H9 (cell line): ENCODE data around the gene CLPX. TPM values are rescaled to one million over a fixed set of nuclear protein-coding genes. Genes with fewer than 3 reads are reported as not detected.
A peak's percentile ranks its signal among the peaks of the same experiment; 100 is the strongest.

Experiments
- DNase-seq: peaks from one replicate; pipeline ENCODE4 v3.0.0-alpha.2; 2017
- H2AFZ ChIP-seq: one replicate; pipeline ENCODE4 v1.6.1; 2013; ENCODE audit warnings: mild to moderate bottlenecking, low read length, control low read depth, moderate library complexity
- H2AK5ac ChIP-seq: 2 replicates; pipeline ENCODE4 v1.6.1; 2013; ENCODE audit warnings: low read length, control low read depth, mixed read lengths; ENCODE audit not compliant: insufficient read length
- H2BK120ac ChIP-seq: one replicate; pipeline ENCODE4 v1.6.1; 2013; ENCODE audit warnings: low read depth, mild to moderate bottlenecking, low read length, control low read depth, inconsistent platforms; ENCODE audit not compliant: poor library complexity, severe bottlenecking
- H2BK12ac ChIP-seq: 2 replicates; pipeline ENCODE4 v1.6.1; 2013; ENCODE audit warnings: low read length, control low read depth, mixed read lengths, low read depth; ENCODE audit not compliant: insufficient read length
- H2BK15ac ChIP-seq: 2 replicates; pipeline ENCODE4 v1.6.1; 2013; ENCODE audit warnings: low read depth, low read length, control low read depth
- H2BK20ac ChIP-seq: one replicate; pipeline ENCODE4 v1.6.1; 2013; ENCODE audit warnings: low read depth, mild to moderate bottlenecking, low read length, control low read depth, inconsistent platforms; ENCODE audit not compliant: poor library complexity, severe bottlenecking
- H2BK5ac ChIP-seq: 2 replicates; pipeline ENCODE4 v1.6.1; 2013; ENCODE audit warnings: low read length, control low read depth, mixed read lengths; ENCODE audit not compliant: insufficient read length
- H3K14ac ChIP-seq: 2 replicates; pipeline ENCODE4 v1.6.1; 2013; ENCODE audit warnings: low read length, control low read depth; ENCODE audit not compliant: insufficient read depth
- H3K18ac ChIP-seq: 2 replicates; pipeline ENCODE4 v1.6.1; 2013; ENCODE audit warnings: low read depth, mild to moderate bottlenecking, mixed read lengths, low read length, control low read depth; ENCODE audit not compliant: insufficient read length
- H3K23ac ChIP-seq: 2 replicates; pipeline ENCODE4 v1.6.1; 2013; ENCODE audit warnings: low read length, control low read depth, mixed read lengths, low read depth; ENCODE audit not compliant: insufficient read length
- H3K23me2 ChIP-seq: 2 replicates; pipeline ENCODE4 v1.6.1; 2013; ENCODE audit warnings: low read depth, mild to moderate bottlenecking, mixed read lengths, low read length, control low read depth; ENCODE audit not compliant: insufficient read length, poor library complexity, severe bottlenecking
- H3K27ac ChIP-seq: 2 replicates; pipeline ENCODE4 v1.5.1; 2013; ENCODE audit warnings: low read length, control low read depth, mixed read lengths, low read depth; ENCODE audit not compliant: insufficient read length
- H3K27me3 ChIP-seq: 2 replicates; pipeline ENCODE4 v1.6.1; 2013; ENCODE audit warnings: low read length, control low read depth, inconsistent platforms; ENCODE audit not compliant: insufficient read depth
- H3K4ac ChIP-seq: 2 replicates; pipeline ENCODE4 v1.6.1; 2013; ENCODE audit warnings: low read depth, mild to moderate bottlenecking, control low read depth, inconsistent platforms, low read length, moderate library complexity
- H3K4me1 ChIP-seq: 2 replicates; pipeline ENCODE4 v1.6.1; 2013; ENCODE audit warnings: low read length, control low read depth, inconsistent platforms; ENCODE audit not compliant: insufficient read depth
- H3K4me2 ChIP-seq: 2 replicates; pipeline ENCODE4 v1.6.1; 2013; ENCODE audit warnings: low read length, control low read depth, mixed read lengths; ENCODE audit not compliant: insufficient read length, insufficient read depth
- H3K56ac ChIP-seq: 2 replicates; pipeline ENCODE4 v1.6.1; 2013; ENCODE audit warnings: low read depth, mild to moderate bottlenecking, mixed read lengths, low read length, control low read depth; ENCODE audit not compliant: insufficient read length
- H3K79me1 ChIP-seq: 2 replicates; pipeline ENCODE4 v1.6.1; 2013; ENCODE audit warnings: low read depth, mild to moderate bottlenecking, moderate library complexity, low read length, control low read depth, inconsistent platforms; ENCODE audit not compliant: insufficient read depth, poor library complexity, severe bottlenecking
- H3K79me2 ChIP-seq: 2 replicates; pipeline ENCODE4 v1.6.1; 2013; ENCODE audit warnings: low read length, control low read depth, inconsistent platforms; ENCODE audit not compliant: insufficient read depth
- H3K9ac ChIP-seq: 2 replicates; pipeline ENCODE4 v1.6.1; 2013; ENCODE audit warnings: low read length, control low read depth, mixed read lengths; ENCODE audit not compliant: insufficient read length; ENCODE audit errors: extremely low read depth
- H3K9me3 ChIP-seq: one replicate; pipeline ENCODE4 v1.6.1; 2013; ENCODE audit warnings: low read depth, low read length, inconsistent platforms; ENCODE audit not compliant: control insufficient read depth
- H3T11ph ChIP-seq: one replicate; pipeline ENCODE4 v1.6.1; 2013; ENCODE audit warnings: mild to moderate bottlenecking, low read length, control low read depth, inconsistent platforms
- H4K20me1 ChIP-seq: one replicate; pipeline ENCODE4 v1.6.1; 2013; ENCODE audit not compliant: control insufficient read depth, insufficient read length, insufficient read depth
- H4K5ac ChIP-seq: 2 replicates; pipeline ENCODE4 v1.6.1; 2013; ENCODE audit warnings: low read depth, mild to moderate bottlenecking, mixed read lengths, low read length, control low read depth; ENCODE audit not compliant: insufficient read length
- H4K8ac ChIP-seq: replicated peaks from 2 replicates; pipeline ENCODE4 v1.6.1; 2013; ENCODE audit warnings: low read length, control low read depth, mixed read lengths, low read depth; ENCODE audit not compliant: insufficient read length
- H4K91ac ChIP-seq: 2 replicates; pipeline ENCODE4 v1.6.1; 2013; ENCODE audit warnings: low read depth, mild to moderate bottlenecking, moderate library complexity, mixed read lengths, low read length, control low read depth; ENCODE audit not compliant: insufficient read length
- H3K27ac Mint-ChIP-seq, 3 experiments: 2 replicates in 2 of 3; 3 replicates in 1 of 3; pipeline ENCODE4 v1.8.0; 2020 to 2021; ENCODE audit warnings: mixed read lengths in 3 of 3, mild to moderate bottlenecking in 1 of 3, moderate library complexity in 1 of 3
- H3K27me3 Mint-ChIP-seq: 2 replicates; pipeline ENCODE4 v1.8.0; 2021; ENCODE audit warnings: low read depth, mild to moderate bottlenecking, moderate library complexity, mixed read lengths
- H3K36me3 Mint-ChIP-seq, 3 experiments: 2 replicates in 2 of 3; 3 replicates in 1 of 3; pipeline ENCODE4 v1.8.0; 2020 to 2021; ENCODE audit warnings: low read depth in 3 of 3, mixed read lengths in 3 of 3; ENCODE audit not compliant: insufficient read depth in 1 of 3
- H3K4me1 Mint-ChIP-seq, 2 experiments: 2 replicates each; pipeline ENCODE4 v1.8.0; 2020; ENCODE audit warnings: mixed read lengths in 2 of 2
- H3K4me3 Mint-ChIP-seq, 2 experiments: 2 replicates in 1 of 2; 3 replicates in 1 of 2; pipeline ENCODE4 v1.8.0; 2020 to 2021; ENCODE audit warnings: mild to moderate bottlenecking in 2 of 2, mixed read lengths in 2 of 2, moderate library complexity in 1 of 2
- H3K9me3 Mint-ChIP-seq, 2 experiments: 2 replicates in 1 of 2; 3 replicates in 1 of 2; pipeline ENCODE4 v1.8.0; 2020; ENCODE audit warnings: mild to moderate bottlenecking in 2 of 2, mixed read lengths in 2 of 2, moderate library complexity in 1 of 2
- WGBS: extraction: QIAGEN DNeasy Blood & Tissue Kit; methylation state at CpG from one replicate; pipeline ENCODE4 v1.1.7; 2013; ENCODE audit warnings: missing lambda C conversion rate, low lambda C conversion rate, mixed read lengths; ENCODE audit not compliant: insufficient read length; ENCODE audit errors: extremely low coverage; 5-methylcytosine and 5-hydroxymethylcytosine counted together
- total RNA-seq: library from RNA; stranded (reverse); gene quantifications from 2 replicates; pipeline ENCODE4 v1.2.1, GENCODE V29; 2021
- TF ChIP-seq, protein P1 (sequence below): fragments of 200-600 bp; sonication (generic); conservative IDR thresholded peaks from 3 replicates; pipeline ENCODE4 v1.8.0; 2021; ENCODE audit warnings: antibody characterized with exemption, mild to moderate bottlenecking

CLPX gene
- total RNA-seq, 1 experiment from 2014 or later, result 55.8 TPM

DNA sequence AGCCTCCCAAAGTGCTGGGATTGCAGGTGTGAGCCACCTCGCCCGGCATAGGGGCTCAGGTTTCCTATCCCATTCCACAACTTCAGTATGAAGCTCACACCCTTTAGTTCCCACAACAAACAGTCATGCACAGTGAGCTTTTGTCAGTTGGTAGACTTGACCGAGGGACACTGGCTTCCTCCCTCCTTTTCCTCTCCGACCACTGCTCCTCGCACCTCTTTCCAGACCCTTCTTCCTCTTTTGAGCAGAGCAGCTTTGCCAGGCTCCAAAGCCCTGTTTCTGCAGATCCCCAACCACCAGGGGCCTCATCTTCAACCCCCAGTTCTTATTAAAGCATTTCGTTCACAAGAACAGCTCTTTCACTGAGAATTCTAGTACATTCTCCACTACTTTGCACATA is 38.9 kb upstream of the CLPX start:
- TF ChIP-seq, protein P1, sequence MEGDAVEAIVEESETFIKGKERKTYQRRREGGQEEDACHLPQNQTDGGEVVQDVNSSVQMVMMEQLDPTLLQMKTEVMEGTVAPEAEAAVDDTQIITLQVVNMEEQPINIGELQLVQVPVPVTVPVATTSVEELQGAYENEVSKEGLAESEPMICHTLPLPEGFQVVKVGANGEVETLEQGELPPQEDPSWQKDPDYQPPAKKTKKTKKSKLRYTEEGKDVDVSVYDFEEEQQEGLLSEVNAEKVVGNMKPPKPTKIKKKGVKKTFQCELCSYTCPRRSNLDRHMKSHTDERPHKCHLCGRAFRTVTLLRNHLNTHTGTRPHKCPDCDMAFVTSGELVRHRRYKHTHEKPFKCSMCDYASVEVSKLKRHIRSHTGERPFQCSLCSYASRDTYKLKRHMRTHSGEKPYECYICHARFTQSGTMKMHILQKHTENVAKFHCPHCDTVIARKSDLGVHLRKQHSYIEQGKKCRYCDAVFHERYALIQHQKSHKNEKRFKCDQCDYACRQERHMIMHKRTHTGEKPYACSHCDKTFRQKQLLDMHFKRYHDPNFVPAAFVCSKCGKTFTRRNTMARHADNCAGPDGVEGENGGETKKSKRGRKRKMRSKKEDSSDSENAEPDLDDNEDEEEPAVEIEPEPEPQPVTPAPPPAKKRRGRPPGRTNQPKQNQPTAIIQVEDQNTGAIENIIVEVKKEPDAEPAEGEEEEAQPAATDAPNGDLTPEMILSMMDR, result no peak
- no CpG with 5 or more reads among the region's 6 CpGs for WGBS
- Histone ChIP-seq H4K5ac (no peak overlapping the region), H4K91ac (no peak overlapping the region), H3K56ac (no peak overlapping the region), H4K8ac (no peak overlapping the region), H4K20me1 (no peaks in the 10 kb centered on the region), H3K14ac (no peak overlapping the region), H3K18ac (no peak overlapping the region), H3K4me1 (0 out of 2 replicates have a peak, but pooled peaks cover 2% of the 10 kb centered on the region), H3K23me2 (no peaks in the 10 kb centered on the region), H3K4ac (no peak overlapping the region), H3T11ph (no peak overlapping the region), H2AFZ (no peak overlapping the region), H3K27me3 (no peaks in the 10 kb centered on the region), H2BK5ac (no peak overlapping the region), H2AK5ac (no peak overlapping the region), H2BK15ac (no peak overlapping the region), H2BK120ac (no peak overlapping the region), H3K23ac (no peak overlapping the region), H3K9ac (no peak overlapping the region), H3K79me1 (no peaks in the 10 kb centered on the region), H3K79me2 (no peaks in the 10 kb centered on the region), H2BK20ac (no peak overlapping the region), H2BK12ac (no peak overlapping the region), H3K4me2 (no peak overlapping the region), H3K9me3 (no peaks in the 10 kb centered on the region), H3K27ac (no peak overlapping the region)
- H3K4me3 Mint-ChIP-seq, result no peak overlapping the region; a peak in 1 of 5 replicates
- H3K4me1 Mint-ChIP-seq, result peaks cover 25 to 33% of the 10 kb centered on the region in 2 experiments
- no peaks in the 10 kb centered on the region for H3K9me3 Mint-ChIP-seq
- no peak for DNase-seq
- 0 out of 7 replicates have a peak overlapping the region, but pooled peaks of 1 of the 3 experiments have one; percentile 9 for H3K27ac Mint-ChIP-seq
- H3K36me3 Mint-ChIP-seq, result no peaks in the 10 kb centered on the region
- H3K27me3 Mint-ChIP-seq, result peaks cover 3% of the 10 kb centered on the region
